Activated CD4-positive, CD25-positive, alpha-beta regulatory T cell (primary cell): ENCODE data around the gene DHX8.
"Not testable (repeated sequence)": the region's sequence is repeated elsewhere in the genome, so short reads cannot be mapped to it uniquely, and the experiment has no call there.

ENCODE experiments used
- DNase-seq, 4 experiments: peaks; one replicate each; lab custom pipeline; 2025; lab: John Stamatoyannopoulos, UW

Gene DHX8

DNA sequence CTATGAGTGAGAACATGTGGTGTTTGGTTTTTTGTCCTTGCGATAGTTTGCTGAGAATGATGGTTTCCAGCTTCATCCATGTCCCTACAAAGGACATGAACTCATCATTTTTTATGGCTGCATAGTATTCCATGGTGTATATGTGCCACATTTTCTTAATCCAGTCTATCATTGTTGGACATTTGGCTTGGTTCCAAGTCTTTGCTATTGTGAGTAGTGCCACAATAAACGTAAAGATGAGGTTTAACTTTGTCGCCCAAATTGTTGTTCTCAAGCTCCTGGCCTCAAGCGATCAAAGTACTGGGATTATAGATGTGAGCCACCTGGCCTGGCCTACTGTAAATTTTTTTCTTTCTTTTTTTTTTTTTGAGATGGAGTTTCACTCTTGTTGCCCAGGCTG, 21.2 kb upstream of the DHX8 start:
- not testable (repeated sequence) for DNase-seq

DNA sequence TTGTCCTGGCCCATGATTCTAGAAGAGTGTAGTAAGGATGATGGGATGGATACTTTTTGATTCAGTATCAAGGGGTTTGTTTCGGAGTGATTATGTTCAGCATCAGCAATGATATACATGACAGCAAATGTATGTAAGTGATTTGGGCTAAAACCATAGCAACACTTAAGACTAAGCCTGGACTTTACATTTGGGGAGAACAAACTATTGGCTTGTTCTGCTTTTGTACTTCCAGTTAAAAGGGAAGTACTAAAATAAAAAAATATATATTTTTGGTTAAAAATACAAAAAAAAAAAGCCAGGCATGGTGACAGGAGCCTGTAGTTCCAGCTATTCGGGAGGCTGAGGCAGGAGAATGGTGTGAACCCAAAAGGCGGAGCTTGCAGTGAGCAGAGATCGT, 20.5 kb upstream of the DHX8 start:
- DNase-seq = no peak

GRCh38 chr17:43464046-43464445, 19.7 kb upstream of the DHX8 start:
- no peak for DNase-seq

DNA sequence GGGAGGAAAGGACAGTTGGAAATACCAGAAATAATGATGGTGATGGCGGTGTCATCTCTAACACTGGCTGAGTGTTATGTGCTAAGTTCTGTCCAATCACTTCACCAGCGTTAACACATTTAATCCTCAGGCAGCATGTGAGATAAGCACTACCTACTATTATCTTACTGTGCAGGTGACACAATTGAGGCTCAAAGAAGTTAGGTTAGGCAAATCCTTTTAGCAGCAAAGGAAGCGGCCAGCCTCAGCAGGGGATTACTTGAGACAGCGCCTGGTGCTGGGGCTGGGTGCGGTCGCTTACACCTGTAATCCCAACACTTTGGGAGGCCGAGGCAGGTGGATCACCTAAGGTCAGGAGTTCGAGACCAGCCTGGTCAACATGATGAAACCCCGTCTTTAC, 18.7 kb upstream of the DHX8 start:
- no peak for DNase-seq

DNA sequence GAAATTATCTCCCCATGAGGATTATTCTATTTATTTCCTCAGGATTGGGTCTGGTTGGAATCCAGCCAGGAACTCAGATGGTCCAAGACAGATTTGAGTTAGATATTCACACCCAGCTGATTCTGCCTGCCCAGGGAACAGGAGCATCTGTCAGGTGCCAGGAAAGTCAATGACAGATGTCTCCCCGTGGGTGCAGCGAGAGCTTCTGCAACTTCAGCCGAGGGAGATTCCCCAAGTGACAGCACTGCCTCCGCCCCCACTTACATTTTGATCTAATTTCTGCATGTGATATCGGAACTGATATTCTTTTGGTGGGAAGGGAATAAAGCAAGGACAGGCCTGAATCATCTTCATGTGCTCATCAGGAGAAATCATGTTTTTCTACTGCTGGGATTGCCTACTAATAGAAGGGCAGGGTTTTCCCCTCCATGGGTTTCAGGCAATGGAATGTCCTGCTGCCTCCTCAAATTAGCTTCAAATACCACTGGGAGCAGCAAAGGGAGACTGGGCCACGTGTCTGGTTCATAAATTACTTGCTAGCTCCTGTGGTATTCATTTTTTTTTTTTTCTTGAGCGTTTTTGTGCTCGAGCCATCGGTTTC, 15.7 kb upstream of the DHX8 start:
- no peak for DNase-seq

DNA sequence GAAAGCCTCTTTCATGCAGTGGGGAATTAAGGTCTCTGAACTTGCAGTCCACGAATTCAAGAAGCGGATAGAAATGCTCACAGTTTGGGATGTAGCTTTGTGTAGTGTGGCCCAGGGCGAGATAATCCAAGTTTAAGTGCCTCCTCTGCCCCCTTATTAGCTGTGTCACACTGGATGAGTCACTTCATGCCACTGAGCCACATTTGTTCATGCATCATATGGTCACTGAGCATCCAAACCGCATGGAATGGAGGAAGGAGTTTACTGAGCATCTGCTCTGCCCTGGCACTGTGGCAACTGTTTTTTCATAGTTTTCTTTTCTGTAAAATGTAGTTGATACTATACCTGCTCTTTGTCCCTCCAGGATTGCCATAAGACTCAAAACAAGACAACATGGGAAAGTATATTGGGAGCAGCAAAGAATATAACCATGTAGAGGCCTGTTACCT, 15.1 kb upstream of the DHX8 start:
- no peak for DNase-seq

DNA sequence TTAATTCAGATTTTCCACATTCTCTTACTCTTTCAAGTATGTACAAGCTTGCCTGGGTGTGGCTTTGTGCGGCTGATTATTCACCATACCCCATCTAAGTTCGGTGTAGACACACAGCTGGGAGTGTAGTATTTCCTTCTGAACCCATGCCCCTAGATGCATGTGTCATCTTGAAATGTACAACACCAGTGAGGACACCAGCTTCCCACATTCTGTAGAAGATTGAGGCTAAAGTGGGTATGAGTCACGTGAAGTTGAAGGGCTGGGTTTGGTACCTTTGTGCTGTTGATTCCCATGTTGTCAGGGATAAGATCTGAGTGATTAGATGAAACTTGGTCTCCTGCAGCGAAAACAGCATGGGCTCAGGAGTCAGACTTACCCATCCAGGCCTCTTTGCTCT, 14.6 kb upstream of the DHX8 start:
- DNase-seq = no peak

- no peak for DNase-seq
Measured at GRCh38 chr17:43471585-43472160, 12.1 kb upstream of the DHX8 start.

- no peak for DNase-seq
Measured at GRCh38 chr17:43475494-43476089, 8.2 kb upstream of the DHX8 start.

GRCh38 chr17:43476306-43476705, 7.5 kb upstream of the DHX8 start:
- not testable (repeated sequence) for DNase-seq

- no peak for DNase-seq
Measured at GRCh38 chr17:43477832-43478634, 5.7 kb upstream of the DHX8 start.

DNA sequence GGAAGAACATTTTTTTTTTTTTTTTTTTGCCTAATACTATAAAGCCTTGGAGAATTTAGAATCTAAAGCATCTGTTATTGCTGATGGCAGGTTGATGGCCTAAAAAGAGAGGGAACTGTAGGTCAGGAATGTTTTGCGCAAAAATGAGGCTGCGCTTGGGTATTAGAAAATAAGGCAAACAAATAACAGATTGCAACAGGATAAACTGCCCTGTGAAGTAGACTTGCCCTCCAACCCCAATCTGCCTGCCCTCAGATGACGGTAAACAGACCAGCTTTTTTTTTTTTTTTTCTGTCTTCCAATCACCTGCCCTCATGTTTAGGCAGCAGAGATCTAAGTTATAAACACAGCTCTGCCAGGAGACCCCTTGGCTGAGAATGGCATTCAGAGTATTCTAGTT, 3.8 kb upstream of the DHX8 start:
- no peak for DNase-seq

DNA sequence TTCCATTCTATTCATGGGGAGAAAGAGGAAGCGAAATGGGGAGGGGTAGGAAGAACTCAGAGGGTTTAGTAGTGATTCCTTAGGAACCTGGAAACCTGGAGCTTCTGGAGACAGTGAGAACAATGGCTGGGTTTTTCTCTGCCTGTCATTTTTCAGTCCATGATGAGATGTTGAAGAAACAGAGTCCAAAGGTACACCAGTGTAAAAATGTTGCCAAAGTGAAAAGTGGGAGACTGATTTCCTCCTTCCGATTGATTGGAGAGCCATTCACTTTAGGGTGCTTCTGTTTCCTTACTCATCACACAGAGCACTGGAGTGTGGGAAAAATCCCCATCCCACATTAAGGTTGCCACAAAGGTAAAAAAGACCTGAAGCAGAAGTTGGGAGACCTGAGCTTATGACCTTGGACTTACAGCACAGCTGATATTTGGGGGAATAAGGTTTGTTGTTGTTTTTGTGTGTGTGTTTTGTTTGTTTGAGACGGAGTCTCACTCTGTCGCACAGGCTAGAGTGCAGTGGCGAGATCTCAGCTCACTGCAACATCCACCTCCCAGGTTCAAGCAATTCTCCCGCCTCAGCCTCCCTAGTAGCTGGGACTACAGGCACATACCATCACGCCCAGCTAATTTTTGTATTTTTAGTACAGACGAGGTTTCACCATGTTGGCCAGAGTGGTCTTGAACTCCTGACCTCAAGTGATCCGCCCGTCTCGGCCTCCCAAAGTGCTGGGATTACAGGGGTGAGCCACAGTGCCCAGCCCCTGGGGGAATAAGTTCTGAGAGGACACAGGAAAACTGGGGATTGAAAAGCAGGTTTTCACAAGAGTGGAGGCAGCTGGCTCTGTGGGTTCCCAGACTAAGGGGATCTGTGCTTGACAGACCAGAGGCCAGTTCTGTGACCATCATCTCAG, 1.4 kb upstream of the DHX8 start:
- no peak for DNase-seq

- no peak for DNase-seq
Measured at GRCh38 chr17:43490621-43491020, 6.8 kb downstream of the DHX8 start.

DNA sequence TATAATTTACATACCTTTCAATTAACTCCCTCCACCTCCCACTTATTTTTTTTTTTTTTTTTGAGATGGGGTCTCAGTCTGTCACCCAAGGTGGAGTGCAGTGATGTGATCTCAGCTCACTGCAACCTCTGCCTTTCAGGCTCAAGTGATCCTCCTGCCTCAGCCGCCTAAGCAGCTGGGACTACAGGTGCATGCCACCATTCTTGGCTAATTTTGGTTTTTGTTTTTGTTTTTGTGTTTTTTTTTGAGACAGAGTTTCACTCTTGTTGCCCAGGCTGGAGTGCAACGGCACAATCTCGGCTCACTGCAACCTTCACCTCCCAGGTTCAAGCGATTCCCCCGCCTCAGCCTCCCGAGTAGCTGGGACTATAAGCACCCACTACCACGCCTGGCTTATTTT, 25.7 kb downstream of the DHX8 start:
- DNase-seq = not testable (repeated sequence)

- DNase-seq = not testable (repeated sequence)
Measured at GRCh38 chr17:43511199-43511598, 27.4 kb downstream of the DHX8 start.

- no peak for DNase-seq
Measured at GRCh38 chr17:43515656-43516055, 31.9 kb downstream of the DHX8 start.

- no peak for DNase-seq
Measured at GRCh38 chr17:43517161-43517560, 33.4 kb downstream of the DHX8 start.

DNA sequence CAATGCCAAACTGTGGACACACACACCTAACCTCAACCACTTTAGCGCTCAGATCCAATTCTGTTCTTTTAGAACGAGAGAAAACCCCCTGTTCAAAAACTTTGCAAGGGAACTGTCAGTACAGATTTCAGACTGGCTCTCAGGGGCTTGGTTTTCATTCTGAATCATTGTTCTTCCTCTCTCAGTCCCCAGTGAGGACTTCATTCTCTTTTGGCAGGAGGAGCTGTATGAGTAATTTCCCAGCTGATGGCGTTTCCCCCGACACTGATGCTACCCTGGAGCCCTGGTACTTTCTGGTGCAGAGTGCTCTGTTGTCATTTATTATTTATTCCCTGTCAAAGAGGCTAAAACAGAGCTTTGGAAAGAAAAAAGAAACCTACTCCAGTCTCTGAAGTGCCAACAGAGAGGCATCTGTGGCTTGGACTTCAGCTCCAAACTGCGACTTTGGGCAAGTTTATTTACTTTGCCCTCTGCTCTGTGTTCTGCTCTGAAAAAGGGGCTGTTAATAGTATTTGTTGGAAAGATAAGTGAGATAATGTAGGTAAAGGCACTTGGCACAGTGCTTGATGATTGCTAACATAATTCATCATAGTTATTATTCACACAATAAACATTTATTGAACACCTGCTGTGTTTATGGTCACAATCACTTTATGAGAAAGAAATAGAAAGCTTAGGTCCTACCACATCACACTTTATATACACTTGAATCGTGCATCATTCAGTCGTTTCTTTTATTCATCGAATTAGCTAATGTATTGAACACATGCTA, 34.0 kb downstream of the DHX8 start:
- DNase-seq = no peak

DNA sequence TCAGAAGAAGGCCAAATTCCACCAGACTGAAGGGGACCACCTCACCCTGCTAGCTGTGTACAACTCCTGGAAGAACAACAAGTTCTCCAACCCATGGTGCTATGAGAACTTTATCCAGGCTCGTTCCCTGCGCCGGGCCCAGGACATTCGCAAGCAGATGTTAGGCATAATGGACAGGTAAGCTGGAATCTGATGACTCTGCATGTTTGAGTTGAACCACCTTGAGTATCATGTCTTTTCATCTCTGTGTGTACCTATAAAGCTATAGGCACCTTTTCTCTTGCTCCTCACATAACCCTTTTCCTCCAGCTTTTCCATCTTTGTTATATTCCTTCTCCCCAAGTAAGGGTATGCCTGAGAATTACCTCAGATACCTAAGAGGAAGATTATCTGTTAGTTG, 37.6 kb downstream of the DHX8 start:
- DNase-seq = no peak

DNA sequence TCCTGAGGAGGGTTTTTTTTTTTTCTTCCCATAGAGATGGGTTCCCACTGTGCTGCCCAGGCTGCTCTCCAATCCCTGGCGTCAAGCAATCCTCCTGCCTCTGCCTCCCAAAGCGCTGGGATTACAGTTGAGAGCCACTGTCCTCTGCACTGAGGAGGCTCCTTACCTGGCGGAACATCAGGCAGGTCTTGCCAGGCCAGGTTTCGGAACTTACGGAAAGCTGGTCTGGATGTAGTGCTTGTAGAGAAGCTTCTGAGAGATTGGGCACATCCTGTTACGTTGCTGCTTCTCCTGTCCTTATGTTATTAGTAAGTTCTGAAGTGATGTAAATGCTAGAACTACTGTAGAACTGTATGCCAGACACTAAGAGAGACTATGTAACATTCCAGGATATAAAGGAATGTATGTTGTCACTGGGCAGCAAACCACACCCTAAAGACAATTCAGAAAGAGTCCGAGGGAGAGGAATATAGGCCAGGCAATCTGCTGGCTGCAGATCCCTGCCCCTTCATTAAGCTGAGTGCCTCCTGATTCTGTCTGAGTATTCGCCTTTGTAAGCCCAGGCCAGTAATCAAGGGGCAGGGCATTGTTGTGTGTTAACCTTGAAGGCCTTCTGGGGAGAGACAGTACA, 41.3 kb downstream of the DHX8 start:
- no peak for DNase-seq
